Measurements from ENCODE around the gene GPN3.

DNA sequence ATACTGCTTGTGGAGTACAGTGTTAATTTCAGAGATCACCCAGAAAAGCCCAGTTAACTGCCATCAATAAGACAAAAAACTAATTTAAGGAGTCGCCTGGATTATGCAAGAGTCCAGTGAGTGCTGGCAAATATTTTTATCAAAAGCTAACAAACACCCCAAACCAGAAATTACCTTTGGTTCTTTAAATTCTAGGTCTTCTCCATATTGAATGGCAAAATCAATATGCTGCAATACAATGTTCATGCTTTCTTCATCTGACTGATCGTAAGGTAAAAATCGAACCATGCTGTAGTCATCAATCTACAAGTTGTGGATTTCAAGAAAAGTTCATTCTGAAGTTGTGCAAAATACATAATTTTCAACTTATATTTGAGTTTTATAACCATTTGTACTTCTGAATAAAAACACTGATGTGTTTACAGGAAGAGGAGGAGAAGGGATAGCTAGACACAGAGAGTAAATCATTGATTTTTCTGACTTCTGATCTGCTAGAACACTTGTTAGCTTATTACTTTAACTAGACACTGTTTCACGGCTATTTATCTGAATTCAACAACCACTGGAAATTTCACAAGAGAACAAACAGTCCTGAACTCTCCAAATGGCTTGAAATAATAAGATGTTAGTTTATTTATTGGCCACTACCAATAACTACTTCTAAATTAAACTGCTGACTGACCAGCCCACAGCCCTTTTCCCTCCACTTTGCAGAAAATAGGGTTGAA is 14.3 kb downstream of the GPN3 start:
- TF ChIP-seq ZNF274 (IDR thresholded peaks at IDR 0.05; ENCODE audit: low read depth, low read length) (no peak), YY1 (IDR thresholded peaks at IDR 0.05; ENCODE audit: insufficient read depth, insufficient read length) (no peak)

Data from NT2/D1 (cell line).